Naive B cell (primary cell): ENCODE data around the gene TACC2. TPM values are rescaled to one million over a fixed set of nuclear protein-coding genes. Genes with fewer than 3 reads are reported as not detected.
"Not testable (repeated sequence)": the region's sequence is repeated elsewhere in the genome, so short reads cannot be mapped to it uniquely, and the experiment has no call there.

Source experiments
- ATAC-seq, 2 donors: fragments of 150-1000 bp; cut with Tn5 transposase; 2 replicates each; pipeline ENCODE4 v1.10.0; 2021; ENCODE audit warnings: low read depth in 2 of 2, mild to moderate bottlenecking in 2 of 2, moderate library complexity in 2 of 2
- DNase-seq: peaks from one replicate; pipeline ENCODE4 v3.0.0; 2022
- H3K27ac Mint-ChIP-seq, 6 donors: one replicate each; pipeline ENCODE4 v1.8.0; 2020 to 2022; ENCODE audit warnings: mild to moderate bottlenecking in 6 of 6, mixed read lengths in 6 of 6, moderate library complexity in 5 of 6, inconsistent platforms in 2 of 6
- H3K27me3 Mint-ChIP-seq, 3 donors: one replicate each; pipeline ENCODE4 v1.8.0; 2021 to 2022; ENCODE audit warnings: mixed read lengths in 3 of 3, mild to moderate bottlenecking in 1 of 3
- H3K36me3 Mint-ChIP-seq, 2 donors: one replicate each; pipeline ENCODE4 v1.8.0; 2020 to 2022; ENCODE audit warnings: mixed read lengths in 2 of 2, inconsistent platforms in 1 of 2, mild to moderate bottlenecking in 1 of 2
- H3K4me1 Mint-ChIP-seq, 3 donors: one replicate each; pipeline ENCODE4 v1.8.0; 2020 to 2022; ENCODE audit warnings: mixed read lengths in 3 of 3, inconsistent platforms in 1 of 3, mild to moderate bottlenecking in 1 of 3, moderate library complexity in 1 of 3
- H3K4me3 Mint-ChIP-seq, 8 donors: one replicate each; pipeline ENCODE4 v1.8.0; 2020 to 2022; ENCODE audit warnings: mild to moderate bottlenecking in 8 of 8, mixed read lengths in 8 of 8, moderate library complexity in 8 of 8, inconsistent platforms in 2 of 8
- H3K9me3 Mint-ChIP-seq, 7 donors: one replicate each; pipeline ENCODE4 v1.8.0; 2020 to 2022; ENCODE audit warnings: mixed read lengths in 7 of 7, mild to moderate bottlenecking in 5 of 7, inconsistent platforms in 2 of 7, moderate library complexity in 1 of 7
- polyA plus RNA-seq, 6 donors: library from polyadenylated mRNA; unstranded; fragments of 300-500 nt; fragmentation: Illumina TruSeq; gene quantifications; one replicate each; pipeline ENCODE4 v1.2.3, GENCODE V29; 2021; ENCODE audit warnings: low read depth in 6 of 6

Gene TACC2
- polyA plus RNA-seq, 6 donors from 2014 or later, result not detected

DNA sequence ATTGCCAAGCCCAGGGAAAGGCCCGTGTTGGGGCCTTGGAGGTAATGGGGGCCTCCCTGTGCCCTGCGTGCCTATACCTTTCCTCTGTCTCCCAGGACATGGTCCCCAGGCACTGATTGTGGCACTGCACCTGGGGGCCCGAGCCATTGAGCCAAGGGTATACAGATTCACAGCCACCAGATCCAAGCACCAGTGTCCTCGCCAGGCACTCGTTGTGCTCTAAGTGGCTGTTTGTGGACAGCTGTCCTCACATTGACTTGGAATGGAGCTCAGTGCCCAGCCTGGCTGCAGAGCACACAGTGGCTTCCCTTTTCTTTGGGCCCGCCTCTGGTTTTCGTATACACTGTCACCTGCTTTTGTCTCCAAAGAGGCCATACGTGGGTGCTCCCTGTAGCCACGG is 210.1 kb downstream of the TACC2 start:
- Mint-ChIP-seq H3K27me3 (peaks cover 0 to 6% (median 4%) of the 10 kb centered on the region in 3 donors), H3K4me3 (no peak overlapping the region), H3K9me3 (peaks cover 0 to 3% (median 0%) of the 10 kb centered on the region in 7 donors), H3K36me3 (no peaks in the 10 kb centered on the region), H3K4me1 (no peaks in the 10 kb centered on the region), H3K27ac (no peak overlapping the region)
- DNase-seq, result no peak
- no peak for ATAC-seq

DNA sequence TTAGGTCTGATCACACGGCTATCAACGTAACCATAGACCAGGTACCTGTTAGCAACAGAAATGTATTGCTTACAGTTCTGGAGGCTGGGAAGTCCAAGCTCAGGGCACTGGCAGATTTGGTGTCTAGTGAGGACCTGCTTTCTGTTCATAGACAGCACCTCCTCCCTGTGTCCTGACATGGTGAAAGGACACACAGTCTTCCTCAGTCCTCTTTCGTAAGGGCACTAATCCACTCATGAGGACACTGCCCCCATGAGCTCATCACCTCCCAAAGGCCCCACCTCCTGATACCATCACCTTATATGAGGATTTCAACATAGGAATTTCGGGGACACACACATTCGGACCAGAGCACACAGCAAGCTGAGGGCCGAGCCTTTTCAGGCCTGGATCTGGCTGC is 210.7 kb downstream of the TACC2 start:
- H3K27ac Mint-ChIP-seq, result no peak overlapping the region
- no peak overlapping the region for H3K4me3 Mint-ChIP-seq
- peaks cover 0 to 3% (median 0%) of the 10 kb centered on the region in 7 donors for H3K9me3 Mint-ChIP-seq
- no peaks in the 10 kb centered on the region for H3K36me3 Mint-ChIP-seq
- H3K4me1 Mint-ChIP-seq, result no peaks in the 10 kb centered on the region
- H3K27me3 Mint-ChIP-seq, result peaks cover 0 to 6% (median 0%) of the 10 kb centered on the region in 3 donors
- DNase-seq (no peak), ATAC-seq (no peak)

DNA sequence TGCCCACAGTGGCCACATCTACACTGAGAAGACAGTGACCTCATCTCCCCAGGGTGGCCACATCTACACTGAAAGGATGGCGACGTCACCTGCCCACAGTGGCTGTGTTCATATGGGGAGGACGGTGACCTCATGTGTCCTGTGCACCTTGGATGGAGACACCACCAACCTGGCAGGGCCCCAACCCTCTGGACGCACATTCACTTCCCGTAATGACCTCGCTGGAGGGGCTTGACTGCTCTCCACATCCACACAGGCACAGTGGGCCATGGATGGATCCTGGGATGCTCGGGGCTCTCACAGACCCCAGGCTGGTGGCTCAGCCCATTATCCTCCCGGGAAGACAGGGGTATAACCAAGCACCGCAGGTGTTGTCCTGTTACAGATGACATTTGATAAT is 212.4 kb downstream of the TACC2 start:
- H3K4me1 Mint-ChIP-seq, result no peaks in the 10 kb centered on the region
- DNase-seq, result no peak
- no peaks in the 10 kb centered on the region for H3K36me3 Mint-ChIP-seq
- peaks cover 0 to 3% (median 0%) of the 10 kb centered on the region in 7 donors for H3K9me3 Mint-ChIP-seq
- no peak overlapping the region for H3K4me3 Mint-ChIP-seq
- ATAC-seq, result no peak
- H3K27me3 Mint-ChIP-seq, result no peaks in the 10 kb centered on the region
- H3K27ac Mint-ChIP-seq, result no peak overlapping the region

DNA sequence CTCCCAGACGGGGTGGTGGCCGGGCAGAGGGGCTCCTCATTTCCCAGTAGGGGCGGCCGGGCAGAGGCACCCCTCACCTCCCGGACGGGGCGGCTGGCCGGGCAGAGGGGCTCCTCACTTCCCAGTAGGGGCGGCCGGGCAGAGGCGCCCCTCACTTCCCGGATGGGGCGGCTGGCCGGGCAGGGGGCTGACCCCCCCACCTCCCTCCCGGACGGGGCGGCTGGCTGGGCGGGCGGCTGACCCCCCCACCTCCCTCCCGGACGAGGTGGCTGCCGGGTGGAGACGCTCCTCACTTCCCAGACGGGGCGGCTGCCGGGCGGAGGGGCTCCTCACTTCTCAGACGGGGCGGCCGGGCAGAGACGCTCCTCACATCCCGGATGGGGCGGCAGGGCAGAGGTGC is 214.2 kb downstream of the TACC2 start:
- H3K4me1 Mint-ChIP-seq, H3K9me3 Mint-ChIP-seq, H3K4me3 Mint-ChIP-seq, DNase-seq, H3K27ac Mint-ChIP-seq, H3K27me3 Mint-ChIP-seq, H3K36me3 Mint-ChIP-seq, ATAC-seq: not testable (repeated sequence)

DNA sequence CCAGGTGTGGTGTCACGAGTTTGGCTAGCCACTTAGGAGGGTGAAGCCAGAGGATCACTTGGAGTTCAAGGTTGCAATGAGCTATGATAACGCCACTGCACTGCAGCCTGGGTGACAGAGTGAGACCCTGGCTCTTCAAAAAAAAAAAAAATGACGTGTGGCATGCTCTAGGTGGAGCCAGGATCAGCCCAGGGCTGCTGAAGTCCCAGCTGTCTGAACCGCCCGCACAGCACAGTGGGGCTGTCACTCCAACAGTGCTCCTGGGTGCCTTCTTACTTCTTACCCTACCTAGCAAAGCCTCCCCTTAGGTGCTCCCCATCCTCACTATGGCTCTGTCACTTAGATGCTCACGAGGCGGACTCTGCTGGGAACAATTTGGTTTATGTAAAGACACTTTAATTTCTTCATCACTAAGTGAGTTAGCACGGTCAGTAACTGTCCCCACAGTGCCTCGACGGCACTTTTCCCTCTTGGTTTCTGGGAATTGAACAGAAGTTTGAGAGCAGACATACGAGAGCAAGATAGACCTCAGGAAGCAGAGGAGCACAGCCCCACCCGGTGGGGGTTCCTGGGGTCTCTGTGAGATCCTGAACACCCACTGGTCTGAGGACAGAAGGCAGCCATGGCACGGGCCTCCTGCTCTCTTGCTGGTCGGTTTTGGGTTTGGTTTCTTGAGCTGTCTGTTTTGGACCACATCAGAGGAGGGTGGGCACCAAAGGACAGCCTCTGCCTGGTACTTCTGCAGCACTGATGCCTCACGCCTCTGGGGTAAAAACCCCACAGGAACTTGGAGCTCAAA is 215.9 kb downstream of the TACC2 start:
- no peak overlapping the region for H3K27ac Mint-ChIP-seq
- H3K4me3 Mint-ChIP-seq, result no peak overlapping the region
- no peaks in the 10 kb centered on the region for H3K4me1 Mint-ChIP-seq
- peaks cover 0 to 3% (median under 1%) of the 10 kb centered on the region in 7 donors for H3K9me3 Mint-ChIP-seq
- no peaks in the 10 kb centered on the region for H3K36me3 Mint-ChIP-seq
- no peak for ATAC-seq
- DNase-seq, result no peak
- peaks cover 0 to 10% (median 0%) of the 10 kb centered on the region in 3 donors for H3K27me3 Mint-ChIP-seq

DNA sequence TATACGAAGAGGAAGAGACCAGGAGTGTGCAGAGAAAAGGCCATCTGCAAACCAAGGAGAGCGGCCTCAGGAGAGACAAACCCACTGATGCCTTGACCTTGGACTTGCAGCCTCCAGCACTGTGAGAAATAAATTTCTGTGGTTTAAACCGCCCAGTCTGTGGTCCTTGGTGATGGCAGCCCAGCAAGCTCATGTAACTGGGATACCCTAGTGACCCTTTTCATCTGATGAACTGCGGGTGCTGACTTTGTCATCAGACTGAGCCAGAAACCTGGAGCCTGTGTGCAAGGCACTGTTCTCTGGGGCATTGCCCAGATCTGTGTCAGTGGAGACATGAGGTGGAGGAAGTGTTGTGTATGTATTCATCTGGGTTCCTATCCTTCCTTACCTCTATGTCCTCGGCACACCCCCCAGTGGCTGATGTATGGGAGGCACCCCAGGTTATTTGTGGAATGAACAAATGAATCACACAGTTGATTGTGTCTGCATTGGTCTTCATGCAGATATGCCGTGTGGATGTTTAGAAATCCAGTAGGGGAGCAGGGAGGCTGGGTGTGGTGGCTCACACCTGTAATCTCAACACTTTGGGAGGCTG is 217.6 kb downstream of the TACC2 start:
- DNase-seq (no peak), ATAC-seq (no peak)
- Mint-ChIP-seq H3K9me3 (peaks cover 0 to 5% (median 2%) of the 10 kb centered on the region in 7 donors), H3K27me3 (peaks cover 0 to 12% (median 0%) of the 10 kb centered on the region in 3 donors), H3K4me1 (no peaks in the 10 kb centered on the region), H3K4me3 (no peak overlapping the region), H3K27ac (no peak overlapping the region), H3K36me3 (no peaks in the 10 kb centered on the region)

DNA sequence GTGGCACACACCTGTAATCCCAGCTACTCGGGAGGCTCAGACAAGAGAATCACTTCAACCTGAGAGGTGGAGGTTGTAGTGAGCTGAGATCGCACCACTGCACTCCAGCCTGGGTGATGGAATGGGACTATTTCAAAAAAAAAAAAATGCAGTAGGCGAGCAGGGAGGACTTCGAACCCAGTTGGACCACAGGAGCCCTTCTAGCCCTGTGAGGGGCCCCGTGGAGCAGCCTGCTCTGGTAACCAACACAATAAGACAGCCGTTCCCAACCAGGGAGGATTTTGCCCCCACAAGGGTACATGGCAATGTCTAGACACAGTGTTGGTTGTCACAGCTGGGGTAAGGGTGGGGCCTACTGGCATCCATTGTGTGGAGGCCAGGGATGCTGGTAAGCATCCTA is 218.2 kb downstream of the TACC2 start:
- ATAC-seq (no peak), DNase-seq (no peak)
- Mint-ChIP-seq H3K4me3 (no peak overlapping the region), H3K27ac (no peak overlapping the region), H3K27me3 (peaks cover 0 to 12% (median 0%) of the 10 kb centered on the region in 3 donors), H3K4me1 (no peaks in the 10 kb centered on the region), H3K36me3 (no peaks in the 10 kb centered on the region), H3K9me3 (peaks cover 0 to 5% (median 2%) of the 10 kb centered on the region in 7 donors)

DNA sequence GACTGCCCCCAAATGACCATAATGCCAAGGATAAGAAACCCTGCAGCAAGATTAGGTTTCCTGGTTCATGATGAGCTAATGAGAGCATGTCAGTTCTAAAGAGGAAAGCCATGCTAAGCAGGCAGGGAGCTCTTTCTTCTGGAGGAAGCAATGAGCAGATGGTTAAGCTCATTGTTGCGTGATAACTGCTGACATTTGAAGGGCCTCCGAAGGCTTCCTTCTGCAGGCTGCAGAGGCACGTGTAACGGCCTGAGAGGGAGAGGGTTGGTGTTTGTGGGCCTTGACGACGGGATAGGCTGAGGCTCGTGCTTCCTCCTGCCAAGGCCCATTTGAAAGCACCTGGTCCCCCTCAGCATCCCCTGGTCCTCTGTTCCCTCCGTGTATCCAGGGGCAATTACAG is 218.6 kb downstream of the TACC2 start:
- ATAC-seq, result no peak
- Mint-ChIP-seq H3K4me1 (no peaks in the 10 kb centered on the region), H3K9me3 (peaks cover 0 to 5% (median 2%) of the 10 kb centered on the region in 7 donors), H3K4me3 (no peak overlapping the region), H3K36me3 (no peaks in the 10 kb centered on the region), H3K27ac (no peak overlapping the region), H3K27me3 (peaks cover 0 to 12% (median 0%) of the 10 kb centered on the region in 3 donors)
- no peak for DNase-seq

DNA sequence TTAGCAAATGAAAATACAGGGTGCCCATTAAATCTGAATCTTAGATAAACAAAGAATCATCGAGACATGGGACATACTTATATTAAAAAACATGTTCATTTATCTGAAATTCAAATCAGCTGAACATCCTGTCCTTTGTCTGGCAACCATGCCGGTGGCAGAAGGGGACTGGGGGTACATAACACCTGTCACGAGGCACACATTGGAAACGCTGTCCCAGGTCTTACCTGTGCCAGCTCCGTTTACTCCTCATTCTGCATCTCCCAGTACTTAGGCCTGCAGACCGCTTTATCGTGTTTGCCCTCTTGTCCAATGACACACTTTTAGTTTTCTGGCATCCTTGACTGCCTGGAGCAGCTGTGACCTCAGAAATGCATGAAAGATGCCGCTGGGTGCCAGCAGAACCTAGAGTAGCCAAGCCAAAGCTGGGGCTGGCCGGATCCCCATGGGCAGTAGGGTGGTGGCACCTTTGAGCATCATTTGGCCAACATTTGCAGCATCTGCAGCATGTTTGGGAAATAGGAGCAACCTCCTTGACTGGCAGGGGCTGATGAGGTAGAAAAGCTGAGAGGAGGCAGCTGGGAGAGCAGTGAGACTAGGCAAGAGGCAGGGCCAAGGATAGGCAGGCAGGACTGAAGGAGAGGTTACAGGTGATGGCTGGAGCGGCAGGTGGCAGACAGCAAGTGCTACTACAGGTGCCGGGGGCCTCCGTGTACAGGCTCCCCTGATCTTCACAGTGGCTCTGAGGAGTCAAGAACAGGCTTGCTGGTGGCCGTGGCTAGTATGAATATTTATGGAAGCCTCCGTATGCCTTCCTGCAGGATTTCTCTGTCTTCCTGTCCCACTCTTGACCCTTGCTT is 219.8 kb downstream of the TACC2 start:
- ATAC-seq (no peak), DNase-seq (no peak)
- Mint-ChIP-seq H3K9me3 (peaks cover 0 to 5% (median 2%) of the 10 kb centered on the region in 7 donors), H3K4me1 (no peaks in the 10 kb centered on the region), H3K27ac (no peak overlapping the region), H3K4me3 (no peak overlapping the region), H3K36me3 (no peaks in the 10 kb centered on the region), H3K27me3 (peaks cover 0 to 12% (median 8%) of the 10 kb centered on the region in 3 donors)

DNA sequence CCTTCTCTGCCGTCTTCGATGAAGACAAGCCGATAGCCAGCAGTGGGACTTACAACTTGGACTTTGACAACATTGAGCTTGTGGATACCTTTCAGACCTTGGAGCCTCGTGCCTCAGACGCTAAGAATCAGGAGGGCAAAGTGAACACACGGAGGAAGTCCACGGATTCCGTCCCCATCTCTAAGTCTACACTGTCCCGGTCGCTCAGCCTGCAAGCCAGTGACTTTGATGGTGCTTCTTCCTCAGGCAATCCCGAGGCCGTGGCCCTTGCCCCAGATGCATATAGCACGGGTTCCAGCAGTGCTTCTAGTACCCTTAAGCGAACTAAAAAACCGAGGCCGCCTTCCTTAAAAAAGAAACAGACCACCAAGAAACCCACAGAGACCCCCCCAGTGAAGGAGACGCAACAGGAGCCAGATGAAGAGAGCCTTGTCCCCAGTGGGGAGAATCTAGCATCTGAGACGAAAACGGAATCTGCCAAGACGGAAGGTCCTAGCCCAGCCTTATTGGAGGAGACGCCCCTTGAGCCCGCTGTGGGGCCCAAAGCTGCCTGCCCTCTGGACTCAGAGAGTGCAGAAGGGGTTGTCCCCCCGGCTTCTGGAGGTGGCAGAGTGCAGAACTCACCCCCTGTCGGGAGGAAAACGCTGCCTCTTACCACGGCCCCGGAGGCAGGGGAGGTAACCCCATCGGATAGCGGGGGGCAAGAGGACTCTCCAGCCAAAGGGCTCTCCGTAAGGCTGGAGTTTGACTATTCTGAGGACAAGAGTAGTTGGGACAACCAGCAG is 221.7 kb downstream of the TACC2 start:
- H3K36me3 Mint-ChIP-seq, result no peaks in the 10 kb centered on the region
- no peak overlapping the region for H3K27ac Mint-ChIP-seq
- peaks cover 0 to 5% (median 2%) of the 10 kb centered on the region in 7 donors for H3K9me3 Mint-ChIP-seq
- DNase-seq (no peak), ATAC-seq (no peak)
- H3K27me3 Mint-ChIP-seq, result peaks cover 0 to 12% (median 8%) of the 10 kb centered on the region in 3 donors
- H3K4me1 Mint-ChIP-seq, result no peaks in the 10 kb centered on the region
- H3K4me3 Mint-ChIP-seq, result no peak overlapping the region

DNA sequence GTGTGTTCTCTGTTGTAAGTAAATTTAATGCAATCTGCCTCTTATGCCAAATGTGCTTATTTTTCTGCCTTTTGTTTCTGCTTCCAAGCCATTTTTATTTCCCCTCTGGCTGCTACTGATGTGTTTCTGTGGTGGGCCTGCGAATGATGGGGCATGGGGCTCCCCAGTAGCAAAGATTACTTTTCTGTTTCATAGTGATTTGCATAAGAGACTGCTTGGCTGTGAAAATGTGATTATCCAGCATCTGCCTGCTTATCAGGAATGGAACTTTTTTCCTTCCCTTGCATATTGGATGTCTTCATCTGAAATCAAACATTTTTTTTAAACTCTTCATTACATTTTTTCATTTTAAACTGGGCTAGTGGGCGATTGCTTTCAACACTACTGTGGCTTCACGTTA is 224.4 kb downstream of the TACC2 start:
- Mint-ChIP-seq H3K9me3 (peaks cover 0 to 5% (median 0%) of the 10 kb centered on the region in 7 donors), H3K4me1 (no peaks in the 10 kb centered on the region), H3K27me3 (peaks cover 0 to 16% (median 8%) of the 10 kb centered on the region in 3 donors), H3K4me3 (no peak overlapping the region), H3K27ac (no peak overlapping the region), H3K36me3 (no peaks in the 10 kb centered on the region)
- no peak for DNase-seq
- ATAC-seq, result no peak

DNA sequence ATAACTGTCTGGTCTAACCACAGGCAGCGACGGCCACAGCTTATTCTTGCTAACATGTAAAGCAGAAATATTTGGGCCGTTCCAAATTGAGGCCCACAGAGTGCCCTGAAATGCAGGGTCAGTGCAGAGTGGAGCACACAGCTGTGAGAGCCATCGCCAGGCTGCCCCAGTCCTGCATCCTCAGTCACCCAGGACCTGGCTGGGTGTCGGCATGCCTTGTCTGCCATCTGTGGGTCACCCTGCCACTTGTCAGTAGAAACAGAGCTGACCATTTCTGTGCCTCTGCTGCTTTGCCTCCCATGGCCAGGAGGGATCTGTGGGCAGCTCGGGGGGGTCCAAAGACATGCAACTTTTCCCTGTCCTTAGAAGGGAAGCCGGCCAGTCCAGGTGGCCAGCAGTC is 224.8 kb downstream of the TACC2 start:
- Mint-ChIP-seq H3K36me3 (no peaks in the 10 kb centered on the region), H3K27me3 (peaks cover 0 to 16% (median 8%) of the 10 kb centered on the region in 3 donors), H3K27ac (no peak overlapping the region), H3K4me3 (no peak overlapping the region), H3K9me3 (peaks cover 0 to 5% (median 0%) of the 10 kb centered on the region in 7 donors), H3K4me1 (no peaks in the 10 kb centered on the region)
- DNase-seq (no peak), ATAC-seq (no peak)

DNA sequence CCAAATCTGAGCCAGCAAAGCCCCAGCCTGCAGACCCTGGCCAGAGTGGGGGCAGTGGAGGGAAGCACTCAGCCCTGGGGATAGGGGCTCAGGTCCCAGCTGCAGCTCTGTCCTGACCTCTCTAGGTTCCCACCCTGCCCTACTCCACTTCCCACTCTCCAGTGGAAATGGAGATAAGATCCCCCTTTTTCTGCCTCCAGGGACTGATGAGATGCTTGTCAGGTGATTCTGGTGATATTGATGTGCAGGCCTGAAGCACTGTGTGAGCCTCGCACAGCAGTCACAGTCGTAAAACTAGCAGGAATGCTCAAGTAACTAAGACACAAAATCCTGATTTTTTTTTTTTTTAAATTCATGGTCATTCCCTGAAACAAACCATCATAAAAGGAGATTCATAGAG is 227.1 kb downstream of the TACC2 start:
- H3K4me3 Mint-ChIP-seq, result no peak overlapping the region
- peaks cover 0 to 1% (median 0%) of the 10 kb centered on the region in 7 donors for H3K9me3 Mint-ChIP-seq
- no peaks in the 10 kb centered on the region for H3K36me3 Mint-ChIP-seq
- ATAC-seq (no peak), DNase-seq (no peak)
- no peak overlapping the region for H3K27ac Mint-ChIP-seq
- H3K4me1 Mint-ChIP-seq, result no peaks in the 10 kb centered on the region
- peaks cover 0 to 8% (median 4%) of the 10 kb centered on the region in 3 donors for H3K27me3 Mint-ChIP-seq
